KBM-7 (cell line): Measurements from ENCODE around the gene CTXN3.

ENCODE experiments used
- DNase-seq: peaks from one replicate; pipeline ENCODE4 v3.0.0-alpha.2; 2015
- in situ Hi-C: fragments of 300-500 bp; cut with MboI; formaldehyde crosslinking; loops from 2 replicates; pipeline ENCODE4 v1.14.3; 2020; ENCODE audit warnings: low sequenced_read_pairs, low pct_unique_long_range_greater_than_20kb, mixed read lengths

The CTXN3 gene

GRCh38 chr5:127694518-127695171 is 45.8 kb downstream of the CTXN3 start:
- in situ Hi-C loops = no loop called here
- no peak for DNase-seq

- DNase-seq = no peak
- in situ Hi-C loops = no loop called here
These were observed 46.5 kb downstream of the CTXN3 start for GRCh38 chr5:127695346-127695745.

- DNase-seq = no peak
- in situ Hi-C loops = no loop called here
These were observed 47.8 kb downstream of the CTXN3 start for GRCh38 chr5:127696683-127697082.

- in situ Hi-C loops = no loop called here
- DNase-seq = no peak
These were observed 49.2 kb downstream of the CTXN3 start for GRCh38 chr5:127697894-127698600.

- DNase-seq = no peak
- in situ Hi-C loops = no loop called here
These were observed 50.5 kb downstream of the CTXN3 start for GRCh38 chr5:127699416-127699815.

GRCh38 chr5:127700237-127700766 is 51.4 kb downstream of the CTXN3 start:
- in situ Hi-C loops = no loop called here
- DNase-seq = no peak

GRCh38 chr5:127702434-127702833 is 53.6 kb downstream of the CTXN3 start:
- no peak for DNase-seq

GRCh38 chr5:127702926-127703561 is 54.2 kb downstream of the CTXN3 start, which contains the start of gene CCDC192:
Gene CCDC192 (plus strand): TSS chr5:127703391. CDS start chr5:127703446, 55 bp downstream.
- DNase-seq = no peak
- in situ Hi-C loops = no loop called here

More at GRCh38 chr5:127702434-127702833, 53.6 kb downstream of the CTXN3 start:
- in situ Hi-C loops = no loop called here

- DNase-seq = peak; percentile 3
- in situ Hi-C loops = no loop called here
These were observed 56.4 kb downstream of the CTXN3 start for GRCh38 chr5:127705120-127705892.

GRCh38 chr5:127706691-127707090 is 57.8 kb downstream of the CTXN3 start:
- in situ Hi-C loops = no loop called here
- no peak for DNase-seq

GRCh38 chr5:127707209-127707608 is 58.3 kb downstream of the CTXN3 start:
- in situ Hi-C loops = no loop called here
- no peak for DNase-seq
